Measurements from ENCODE around the gene MRM3. TPM values are rescaled to one million over a fixed set of nuclear protein-coding genes. Genes with fewer than 3 reads are reported as not detected.
"Not testable (repeated sequence)": the region's sequence is repeated elsewhere in the genome, so short reads cannot be mapped to it uniquely, and the experiment has no call there.

MRM3 gene
- total RNA-seq, 1 donor from 2014 or later: 12.3 TPM

- Histone ChIP-seq H3K9me3 (no peaks in the 10 kb centered on the region), H3K27me3 (ENCODE audit: low read depth) (no peaks in the 10 kb centered on the region), H3K4me1 (no peaks in the 10 kb centered on the region), H3K4me3 (no peak overlapping the region), H3K27ac (no peak overlapping the region), H3K36me3 (peaks cover 70% of the 10 kb centered on the region)
- ATAC-seq (no peak), DNase-seq (no peak)
- TF ChIP-seq CTCF (IDR thresholded peaks at IDR 0.05): no peak
- intact Hi-C loops (cut with DNase I): no loop called here
Observed at GRCh38 chr17:819251-819650, 37.1 kb downstream of the MRM3 start.

- DNase-seq (no peak), ATAC-seq (no peak)
- H3K4me1 ChIP-seq: no peaks in the 10 kb centered on the region
- H3K9me3 ChIP-seq: no peaks in the 10 kb centered on the region
- TF ChIP-seq CTCF (IDR thresholded peaks at IDR 0.05): no peak
- intact Hi-C loops (cut with DNase I): no loop called here
- no peaks in the 10 kb centered on the region for H3K27me3 ChIP-seq (ENCODE audit: low read depth)
- H3K4me3 ChIP-seq: no peak overlapping the region
- peaks cover 55% of the 10 kb centered on the region for H3K36me3 ChIP-seq
- no peak overlapping the region for H3K27ac ChIP-seq
Observed at GRCh38 chr17:823501-823902, 41.3 kb downstream of the MRM3 start.

DNA sequence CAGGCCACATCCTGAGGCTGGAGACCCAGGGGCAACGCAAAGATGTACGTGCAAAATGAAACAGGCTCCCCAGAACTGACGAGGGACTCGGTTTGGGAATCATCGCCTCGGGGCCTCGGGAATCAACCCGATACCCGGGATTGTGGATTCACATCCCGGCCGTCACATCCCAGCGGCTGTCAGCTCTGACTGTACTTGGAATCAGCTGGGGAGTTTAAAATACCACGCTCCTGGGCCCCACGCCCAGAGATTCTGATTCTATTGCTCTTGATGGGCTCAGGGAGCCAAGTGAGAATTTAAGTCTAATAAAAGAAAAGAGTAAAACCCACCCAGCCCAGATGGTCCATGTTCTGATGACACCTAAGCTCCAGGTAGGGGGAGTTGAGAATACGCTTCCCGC, 42.2 kb downstream of the MRM3 start:
- H3K9me3 ChIP-seq: no peaks in the 10 kb centered on the region
- no peak overlapping the region for H3K4me3 ChIP-seq
- intact Hi-C loops (cut with DNase I): no loop called here
- H3K27ac ChIP-seq: no peak overlapping the region
- no peaks in the 10 kb centered on the region for H3K27me3 ChIP-seq (ENCODE audit: low read depth)
- DNase-seq: no peak
- no peak for ATAC-seq
- H3K4me1 ChIP-seq: no peaks in the 10 kb centered on the region
- TF ChIP-seq CTCF (IDR thresholded peaks at IDR 0.05): no peak
- peaks cover 46% of the 10 kb centered on the region for H3K36me3 ChIP-seq

DNA sequence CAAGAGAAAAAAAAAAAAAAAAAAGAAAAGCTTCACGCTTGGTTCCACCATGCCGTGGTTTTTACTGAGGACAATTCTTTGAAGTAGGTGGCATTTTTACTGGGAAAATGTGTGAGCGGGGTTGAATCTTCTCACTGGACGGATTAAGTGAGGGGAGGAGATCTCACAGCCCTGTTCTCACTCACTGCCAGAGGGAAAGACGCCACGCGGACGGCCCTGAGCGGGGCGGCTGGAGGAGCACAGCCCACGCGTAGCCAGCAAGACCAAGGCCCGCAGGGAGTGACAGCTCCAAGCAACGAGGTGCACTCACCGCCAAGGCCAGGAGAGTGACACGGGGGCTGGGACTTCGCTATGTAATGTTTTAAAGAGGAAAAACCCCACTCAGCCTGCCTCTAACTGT, 43.1 kb downstream of the MRM3 start:
- H3K4me1 ChIP-seq: no peaks in the 10 kb centered on the region
- TF ChIP-seq CTCF (IDR thresholded peaks at IDR 0.05): no peak

GRCh38 chr17:826778-827177, 44.6 kb downstream of the MRM3 start:
- Histone ChIP-seq H3K36me3 (peaks cover 34% of the 10 kb centered on the region), H3K27ac (no peak overlapping the region), H3K4me3 (no peak overlapping the region), H3K4me1 (no peaks in the 10 kb centered on the region), H3K9me3 (no peaks in the 10 kb centered on the region), H3K27me3 (ENCODE audit: low read depth) (no peaks in the 10 kb centered on the region)
- intact Hi-C loops (cut with DNase I): no loop called here
- TF ChIP-seq CTCF (IDR thresholded peaks at IDR 0.05): no peak
- DNase-seq (no peak), ATAC-seq (no peak)

More for the DNA sequence above, 43.1 kb downstream of the MRM3 start:
- ATAC-seq (peak in 1 of 2 donors; percentile 14), DNase-seq (no peak)
- peaks cover 38% of the 10 kb centered on the region for H3K36me3 ChIP-seq
- H3K27me3 ChIP-seq (ENCODE audit: low read depth): no peaks in the 10 kb centered on the region
- no peaks in the 10 kb centered on the region for H3K9me3 ChIP-seq
- H3K4me3 ChIP-seq: no peak overlapping the region
- intact Hi-C loops (cut with DNase I): no loop called here
- no peak overlapping the region for H3K27ac ChIP-seq

DNA sequence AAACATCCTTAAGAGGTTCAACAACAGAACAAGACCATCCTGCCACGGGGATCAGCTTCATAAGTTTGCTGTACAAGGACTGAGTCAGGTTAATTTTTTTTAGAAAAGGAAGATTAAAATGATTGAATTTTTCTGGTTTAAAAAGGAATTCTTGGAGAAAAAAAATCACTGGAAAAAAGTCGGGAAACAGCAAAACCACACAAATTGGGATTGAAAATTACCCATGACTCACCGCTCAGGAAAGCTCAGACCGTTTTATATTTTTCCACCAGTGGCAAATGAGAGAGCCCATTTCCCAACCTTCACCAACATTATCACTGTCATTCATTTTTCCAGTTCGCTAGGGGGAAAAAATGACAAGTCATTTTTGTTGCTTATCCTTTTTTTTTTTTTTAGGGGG, 46.6 kb downstream of the MRM3 start:
- Histone ChIP-seq H3K36me3 (peaks cover 16% of the 10 kb centered on the region), H3K27ac (no peak overlapping the region), H3K4me3 (no peak overlapping the region), H3K9me3 (no peaks in the 10 kb centered on the region), H3K27me3 (ENCODE audit: low read depth) (no peaks in the 10 kb centered on the region), H3K4me1 (no peaks in the 10 kb centered on the region)
- intact Hi-C loops (cut with DNase I): no loop called here
- DNase-seq (no peak), ATAC-seq (no peak)
- TF ChIP-seq CTCF (IDR thresholded peaks at IDR 0.05): no peak

DNA sequence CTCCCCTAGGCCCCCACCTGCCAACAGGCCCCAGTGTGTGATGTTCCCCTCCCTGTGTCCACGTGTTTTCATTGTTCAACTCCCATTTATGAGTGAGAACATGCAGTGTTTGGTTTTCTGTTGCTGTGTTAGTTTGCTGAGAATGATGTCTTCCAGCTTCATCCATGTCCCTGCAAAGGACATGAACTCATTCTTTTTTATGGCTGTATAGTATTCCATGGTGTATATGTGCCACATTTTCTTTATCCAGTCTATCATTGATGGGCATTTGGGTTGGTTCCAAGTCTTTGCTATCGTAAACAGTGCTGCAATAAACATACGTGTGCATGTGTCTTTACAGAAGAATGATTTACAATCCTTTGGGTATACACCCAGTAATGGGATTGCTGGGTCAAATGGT, 47.5 kb downstream of the MRM3 start:
- DNase-seq: not testable (repeated sequence)

More for the DNA sequence above, 47.5 kb downstream of the MRM3 start:
- H3K4me3 ChIP-seq; H3K4me1 ChIP-seq; H3K27me3 ChIP-seq (ENCODE audit: low read depth); H3K27ac ChIP-seq; intact Hi-C loops (cut with DNase I); H3K9me3 ChIP-seq; ATAC-seq: not testable (repeated sequence)
- peaks cover 11% of the 10 kb centered on the region for H3K36me3 ChIP-seq
